Suprapubic skin (tissue), 4 donors: ENCODE data around the gene CNGB1. TPM values are rescaled to one million over a fixed set of nuclear protein-coding genes. Genes with fewer than 3 reads are reported as not detected.
"Not testable (repeated sequence)": the region's sequence is repeated elsewhere in the genome, so short reads cannot be mapped to it uniquely, and the experiment has no call there.

Experiments used
- DNase-seq, 2 donors: peaks; one replicate each; pipeline ENCODE4 v3.0.0-alpha.2; 2019; ENCODE audit warnings: low spot score in 2 of 2
- H3K27ac ChIP-seq: fragments of 200-600 bp; sonication (generic); one replicate; pipeline ENCODE4 v1.5.1; 2019
- H3K27me3 ChIP-seq: fragments of 200-600 bp; sonication (generic); one replicate; pipeline ENCODE4 v1.5.1; 2019
- H3K36me3 ChIP-seq: fragments of 200-600 bp; sonication (generic); one replicate; pipeline ENCODE4 v1.5.1; 2019
- H3K4me1 ChIP-seq: fragments of 200-600 bp; sonication (generic); one replicate; pipeline ENCODE4 v1.5.1; 2019
- H3K4me3 ChIP-seq: fragments of 200-600 bp; sonication (generic); one replicate; pipeline ENCODE4 v1.5.1; 2019; ENCODE audit warnings: mild to moderate bottlenecking
- H3K9me3 ChIP-seq: fragments of 200-600 bp; sonication (generic); one replicate; pipeline ENCODE4 v1.5.1; 2019
- CTCF ChIP-seq, 2 donors: fragments of 200-600 bp in 1 of 2; fragments of 450-650 bp in 1 of 2; sonication (generic) in 1 of 2; IDR thresholded peaks; one replicate each; pipeline ENCODE4 v1.5.1; 2016 to 2019; ENCODE audit warnings: antibody characterized with exemption in 2 of 2, mild to moderate bottlenecking in 1 of 2, moderate library complexity in 1 of 2
- EP300 ChIP-seq: sonication (generic); formaldehyde crosslinking; IDR thresholded peaks from one replicate; pipeline ENCODE4 v1.6.1; 2017; ENCODE audit warnings: antibody characterized with exemption
- POLR2A ChIP-seq, 2 donors: fragments of 450-650 bp; IDR thresholded peaks; one replicate each; pipeline ENCODE4 v1.6.1; 2017; ENCODE audit warnings: antibody characterized with exemption in 2 of 2, mild to moderate bottlenecking in 2 of 2, moderate library complexity in 2 of 2
- POLR2AphosphoS5 ChIP-seq, 3 donors: sonication (generic); formaldehyde crosslinking; IDR thresholded peaks; one replicate each; pipeline ENCODE4 v1.6.1; 2017; ENCODE audit warnings: antibody characterized with exemption in 3 of 3
- WGBS: methylation state at CpG from one replicate; pipeline ENCODE4 v1.1.5; 2018; 5-methylcytosine and 5-hydroxymethylcytosine counted together
- total RNA-seq, 4 donors: library from RNA; depleted of rRNA; stranded (reverse); fragments of >200 nt; gene quantifications; one replicate each; pipeline ENCODE4 v1.1.0, GENCODE V29; 2016

Gene CNGB1
- total RNA-seq, 4 donors from 2014 or later: 0.08 TPM; not detected in 3

- H3K9me3 ChIP-seq: no peaks in the 10 kb centered on the region
- TF ChIP-seq POLR2A (IDR thresholded peaks at IDR 0.05): no peak
- TF ChIP-seq CTCF (IDR thresholded peaks at IDR 0.05): no peak
- TF ChIP-seq POLR2AphosphoS5 (IDR thresholded peaks at IDR 0.05): no peak
- no peak for TF ChIP-seq EP300
- no peak for DNase-seq
- no peak overlapping the region for H3K27ac ChIP-seq
- H3K4me1 ChIP-seq: no peaks in the 10 kb centered on the region
- H3K27me3 ChIP-seq: peaks cover 3% of the 10 kb centered on the region
- WGBS: 86% methylated on average over 2 of the region's 2 CpGs
- H3K36me3 ChIP-seq: no peaks in the 10 kb centered on the region
- no peak overlapping the region for H3K4me3 ChIP-seq
Measured at GRCh38 chr16:57947261-57947660, 23.7 kb downstream of the CNGB1 start.

DNA sequence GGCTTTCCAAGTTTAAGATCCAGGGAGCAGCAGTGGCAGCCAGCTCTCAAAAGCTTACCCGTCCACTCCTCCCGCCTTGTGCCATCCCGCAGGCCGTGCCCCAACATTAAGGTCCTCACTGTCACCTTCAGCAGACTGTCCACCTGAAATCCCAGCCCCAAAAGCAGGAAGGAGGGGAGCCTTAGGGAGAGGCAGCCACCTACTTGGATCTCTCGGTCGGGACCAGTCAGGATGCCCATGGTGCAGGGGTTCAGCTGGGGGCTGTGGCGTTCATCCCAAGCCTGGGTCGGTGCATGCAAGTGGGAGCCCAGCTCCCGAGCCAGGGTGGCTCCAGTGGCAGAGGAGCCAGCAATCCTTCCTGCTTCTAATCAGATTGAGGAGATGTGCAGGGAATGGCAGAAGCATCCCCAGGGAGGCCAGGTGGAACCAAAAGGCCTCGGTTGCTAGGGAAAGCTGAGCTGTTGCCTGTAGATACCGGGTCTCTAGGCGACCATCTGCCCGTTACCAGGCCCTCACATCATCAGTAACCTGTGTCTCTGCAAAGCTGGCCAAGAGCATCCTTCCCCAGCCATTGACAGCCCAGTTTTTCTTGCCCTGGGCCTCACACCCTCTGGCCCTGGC, 24.6 kb downstream of the CNGB1 start:
- 95% methylated on average over 8 of the region's 13 CpGs for WGBS
- H3K27ac ChIP-seq: no peak overlapping the region
- H3K27me3 ChIP-seq: peaks cover 3% of the 10 kb centered on the region
- H3K4me3 ChIP-seq: no peak overlapping the region
- no peak for DNase-seq
- peaks cover 2% of the 10 kb centered on the region for H3K4me1 ChIP-seq
- no peaks in the 10 kb centered on the region for H3K36me3 ChIP-seq
- no peaks in the 10 kb centered on the region for H3K9me3 ChIP-seq
- TF ChIP-seq POLR2AphosphoS5 (IDR thresholded peaks at IDR 0.05) (no peak), CTCF (IDR thresholded peaks at IDR 0.05) (no peak), EP300 (no peak), POLR2A (IDR thresholded peaks at IDR 0.05) (no peak)

DNA sequence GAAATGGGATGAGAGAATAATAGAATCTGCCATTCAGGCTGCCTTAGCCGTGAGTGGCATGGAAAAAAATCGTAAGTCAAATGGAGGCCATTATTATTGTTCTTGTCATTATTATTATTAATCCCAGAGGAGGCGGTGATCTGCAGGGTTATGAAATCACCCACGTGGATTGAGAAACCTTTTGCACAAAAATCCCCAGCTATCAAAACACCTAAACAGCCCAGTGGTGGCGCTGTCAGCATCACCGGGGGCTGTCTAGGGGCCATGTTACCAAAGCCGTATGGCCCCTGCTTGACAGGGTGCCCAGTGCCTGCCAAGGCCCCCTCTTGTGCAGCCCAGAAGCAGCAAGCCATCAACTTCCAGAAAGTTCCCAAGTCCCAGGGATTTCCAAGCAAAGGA, 25.2 kb downstream of the CNGB1 start:
- Histone ChIP-seq H3K27me3 (peaks cover 3% of the 10 kb centered on the region), H3K27ac (no peak overlapping the region), H3K4me1 (peaks cover 7% of the 10 kb centered on the region), H3K4me3 (no peak overlapping the region), H3K36me3 (no peaks in the 10 kb centered on the region), H3K9me3 (no peaks in the 10 kb centered on the region)
- DNase-seq: no peak
- 60% methylated on average over 5 of the region's 7 CpGs for WGBS
- no peak for TF ChIP-seq POLR2AphosphoS5 (IDR thresholded peaks at IDR 0.05)
- no peak for TF ChIP-seq POLR2A (IDR thresholded peaks at IDR 0.05)
- no peak for TF ChIP-seq EP300
- TF ChIP-seq CTCF (IDR thresholded peaks at IDR 0.05): no peak

- Histone ChIP-seq H3K36me3 (no peaks in the 10 kb centered on the region), H3K27me3 (peaks cover 3% of the 10 kb centered on the region), H3K27ac (no peak overlapping the region), H3K9me3 (no peaks in the 10 kb centered on the region), H3K4me1 (peaks cover 13% of the 10 kb centered on the region), H3K4me3 (no peak overlapping the region)
- TF ChIP-seq CTCF (IDR thresholded peaks at IDR 0.05): no peak
- TF ChIP-seq POLR2A (IDR thresholded peaks at IDR 0.05): no peak
- TF ChIP-seq EP300: no peak
- TF ChIP-seq POLR2AphosphoS5 (IDR thresholded peaks at IDR 0.05): no peak
- no peak for DNase-seq
- WGBS: 84% methylated on average over 8 of the region's 9 CpGs
Measured at GRCh38 chr16:57944970-57945739, 25.8 kb downstream of the CNGB1 start.

- H3K27me3 ChIP-seq, H3K4me3 ChIP-seq, H3K27ac ChIP-seq, H3K9me3 ChIP-seq, DNase-seq, H3K36me3 ChIP-seq: not testable (repeated sequence)
- H3K4me1 ChIP-seq: peaks cover 29% of the 10 kb centered on the region
- 64% methylated on average over 8 of the region's 8 CpGs for WGBS
Measured at GRCh38 chr16:57943381-57943780, 27.5 kb downstream of the CNGB1 start.

GRCh38 chr16:57941901-57942300, 29.0 kb downstream of the CNGB1 start:
- DNase-seq, H3K27ac ChIP-seq, H3K27me3 ChIP-seq, H3K36me3 ChIP-seq, H3K9me3 ChIP-seq, H3K4me3 ChIP-seq: not testable (repeated sequence)
- WGBS: 91% methylated on average over 2 of the region's 2 CpGs
- H3K4me1 ChIP-seq: peaks cover 30% of the 10 kb centered on the region
